GM12801 (cell line): ENCODE measurements around the gene CDH22.

Experiments used
- CTCF ChIP-seq: IDR thresholded peaks from one replicate; pipeline ENCODE4 v1.5.1; 2011; ENCODE audit warnings: control low read depth; ENCODE audit not compliant: insufficient read length; ENCODE audit errors: extremely low read depth

Gene CDH22

GRCh38 chr20:46174469-46175126 is 133.7 kb downstream of the CDH22 start:
- TF ChIP-seq CTCF = no peak

GRCh38 chr20:46173652-46174468 is 134.4 kb downstream of the CDH22 start:
- TF ChIP-seq CTCF = no peak

GRCh38 chr20:46172961-46173536 is 135.2 kb downstream of the CDH22 start:
- no peak for TF ChIP-seq CTCF

GRCh38 chr20:46172455-46172854 is 135.8 kb downstream of the CDH22 start:
- no peak for TF ChIP-seq CTCF

- no peak for TF ChIP-seq CTCF
Observed at GRCh38 chr20:46171909-46172308, 136.4 kb downstream of the CDH22 start.

- TF ChIP-seq CTCF = no peak
Observed at GRCh38 chr20:46171476-46171875, 136.8 kb downstream of the CDH22 start.
